Measurements from ENCODE around the gene HMGB4. TPM values are rescaled to one million over a fixed set of nuclear protein-coding genes. Genes with fewer than 3 reads are reported as not detected.

The HMGB4 gene
- total RNA-seq, 1 experiment from 2014 or later, result not detected

- H3K9me3 Mint-ChIP-seq (ENCODE audit: unreplicated experiment), result no peaks in the 10 kb centered on the region
- no TSS peak for BruUV-seq (replicated peaks)
- Histone ChIP-seq H3K9me3 (no peaks in the 10 kb centered on the region), H3K27me3 (replicated peaks; ENCODE audit: control insufficient read depth, insufficient read depth, low read length) (no peaks in the 10 kb centered on the region), H3K4me1 (no peaks in the 10 kb centered on the region), H3K36me3 (ENCODE audit: control insufficient read depth, insufficient read depth, low read length) (no peaks in the 10 kb centered on the region), H3K4me3 (ENCODE audit: low read depth, low read length) (no peak overlapping the region)
- DNase-seq, result no peak
- H3K27me3 Mint-ChIP-seq (ENCODE audit: insufficient read depth, unreplicated experiment), result peaks cover 14% of the 10 kb centered on the region
- CTCF ChIA-PET, result no interaction called here
- intact Hi-C loops (cut with micrococcal nuclease; ENCODE audit: unreplicated experiment), result no loop called here
- no peak overlapping the region for H3K27ac Mint-ChIP-seq (ENCODE audit: unreplicated experiment)
- TF ChIP-seq CTCF (IDR thresholded peaks at IDR 0.05; ENCODE audit: insufficient read depth in 1 of 2, low read depth in 1 of 2, low read length in 1 of 2, severe bottlenecking in 1 of 2, unreplicated experiment in 1 of 2), result no peak
- H3K36me3 Mint-ChIP-seq (ENCODE audit: insufficient read depth, unreplicated experiment), result no peaks in the 10 kb centered on the region
- POLR2A ChIA-PET, result no interaction called here
- no peaks in the 10 kb centered on the region for H3K4me1 Mint-ChIP-seq (ENCODE audit: low read depth, unreplicated experiment)
- H3K4me3 Mint-ChIP-seq (ENCODE audit: unreplicated experiment), result no peak overlapping the region
Observed at GRCh38 chr1:33848205-33848937, 15.5 kb upstream of the HMGB4 start.

- no peak for TF ChIP-seq CTCF (IDR thresholded peaks at IDR 0.05; ENCODE audit: insufficient read depth in 1 of 2, low read depth in 1 of 2, low read length in 1 of 2, severe bottlenecking in 1 of 2, unreplicated experiment in 1 of 2)
- DNase-seq, result no peak
- H3K36me3 Mint-ChIP-seq (ENCODE audit: insufficient read depth, unreplicated experiment), result no peaks in the 10 kb centered on the region
- H3K4me3 Mint-ChIP-seq (ENCODE audit: unreplicated experiment), result no peak overlapping the region
- H3K27me3 Mint-ChIP-seq (ENCODE audit: insufficient read depth, unreplicated experiment), result peaks cover 18% of the 10 kb centered on the region
- Histone ChIP-seq H3K9me3 (no peaks in the 10 kb centered on the region), H3K27me3 (replicated peaks; ENCODE audit: control insufficient read depth, insufficient read depth, low read length) (no peaks in the 10 kb centered on the region), H3K4me1 (no peaks in the 10 kb centered on the region), H3K4me3 (ENCODE audit: low read depth, low read length) (no peak overlapping the region), H3K36me3 (ENCODE audit: control insufficient read depth, insufficient read depth, low read length) (no peaks in the 10 kb centered on the region)
- H3K27ac Mint-ChIP-seq (ENCODE audit: unreplicated experiment), result no peak overlapping the region
- ChIA-PET CTCF (no interaction called here), POLR2A (no interaction called here)
- no peaks in the 10 kb centered on the region for H3K4me1 Mint-ChIP-seq (ENCODE audit: low read depth, unreplicated experiment)
- intact Hi-C loops (cut with micrococcal nuclease; ENCODE audit: unreplicated experiment), result no loop called here
- H3K9me3 Mint-ChIP-seq (ENCODE audit: unreplicated experiment), result no peaks in the 10 kb centered on the region
- no TSS peak for BruUV-seq (replicated peaks)
Observed at GRCh38 chr1:33849211-33849610, 14.7 kb upstream of the HMGB4 start.

DNA sequence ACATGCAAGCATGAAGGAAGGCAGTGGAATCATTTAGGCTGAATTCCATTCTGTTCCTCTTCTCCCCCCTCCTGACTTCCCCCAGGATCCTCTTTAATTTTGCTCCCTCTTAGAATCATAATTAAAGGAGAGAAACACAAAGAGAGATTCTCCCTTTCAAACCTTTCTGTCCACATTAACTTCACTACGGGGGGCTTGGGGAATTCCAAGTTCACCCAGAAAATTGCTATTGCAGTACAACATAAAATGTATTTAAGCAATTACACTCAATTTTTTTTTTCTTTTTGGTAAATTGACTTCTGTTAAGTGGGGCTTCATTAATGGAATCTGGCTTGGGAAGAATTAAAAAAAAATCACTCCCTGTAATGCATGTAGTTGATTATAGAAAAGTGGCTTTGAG lies 13.4 kb upstream of the HMGB4 start:
- Histone ChIP-seq H3K9me3 (no peaks in the 10 kb centered on the region), H3K27me3 (replicated peaks; ENCODE audit: control insufficient read depth, insufficient read depth, low read length) (no peaks in the 10 kb centered on the region), H3K36me3 (ENCODE audit: control insufficient read depth, insufficient read depth, low read length) (no peaks in the 10 kb centered on the region), H3K4me3 (ENCODE audit: low read depth, low read length) (no peak overlapping the region), H3K4me1 (no peaks in the 10 kb centered on the region)
- Mint-ChIP-seq H3K4me1 (ENCODE audit: low read depth, unreplicated experiment) (no peaks in the 10 kb centered on the region), H3K4me3 (ENCODE audit: unreplicated experiment) (no peak overlapping the region), H3K27ac (ENCODE audit: unreplicated experiment) (no peak overlapping the region), H3K27me3 (ENCODE audit: insufficient read depth, unreplicated experiment) (peaks cover 15% of the 10 kb centered on the region), H3K9me3 (ENCODE audit: unreplicated experiment) (no peaks in the 10 kb centered on the region), H3K36me3 (ENCODE audit: insufficient read depth, unreplicated experiment) (no peaks in the 10 kb centered on the region)
- intact Hi-C loops (cut with micrococcal nuclease; ENCODE audit: unreplicated experiment), result no loop called here
- ChIA-PET POLR2A (no interaction called here), CTCF (no interaction called here)
- DNase-seq, result no peak
- no TSS peak for BruUV-seq (replicated peaks)
- no peak for TF ChIP-seq CTCF (IDR thresholded peaks at IDR 0.05; ENCODE audit: insufficient read depth in 1 of 2, low read depth in 1 of 2, low read length in 1 of 2, severe bottlenecking in 1 of 2, unreplicated experiment in 1 of 2)

All from Caco-2 (cell line).